ENCODE data around the gene ALDH3A1.

GRCh38 chr17:19787733-19788357, 39.7 kb upstream of the ALDH3A1 start:
- TF ChIP-seq EZH2 (IDR thresholded peaks at IDR 0.05; ENCODE audit: low read length, unreplicated experiment) (no peak), CTCF (conservative IDR thresholded peaks at IDR 0.05; ENCODE audit: low read depth, low read length) (no peak)
